ENCODE results near the gene TBX18. TPM values are rescaled to one million over a fixed set of nuclear protein-coding genes. Genes with fewer than 3 reads are reported as not detected.

The TBX18 gene
- polyA plus RNA-seq, 1 experiment = 34.5 TPM

GRCh38 chr6:84657025-84657424, 107.4 kb downstream of the TBX18 start:
- ChIA-PET POLR2A (no interaction called here), CTCF (no interaction called here)
- DNase-seq (ENCODE audit: low read depth) = no peak
- no peaks in the 10 kb centered on the region for H3K36me3 ChIP-seq (ENCODE audit: control insufficient read depth, insufficient read depth, low read length)
- H3K27me3 ChIP-seq (ENCODE audit: control insufficient read depth, insufficient read depth, low read length) = no peaks in the 10 kb centered on the region
- TF ChIP-seq CTCF (IDR thresholded peaks at IDR 0.05; ENCODE audit: insufficient read depth, low read depth, low read length) = no peak
- no peak overlapping the region for H3K4me3 ChIP-seq (ENCODE audit: low read depth, low read length)

- DNase-seq (ENCODE audit: low read depth) = no peak
- POLR2A ChIA-PET = no interaction called here
- CTCF ChIA-PET = no interaction called here
These were observed 111.3 kb downstream of the TBX18 start for GRCh38 chr6:84653027-84653551.

GRCh38 chr6:84652356-84653026, 111.9 kb downstream of the TBX18 start:
- ChIA-PET POLR2A (no interaction called here), CTCF (interaction anchor here (0.6 kb wide), 1 partner anchor 79 kb away, joined by 3 read pairs; no protein-coding TSS in a partner anchor)
- no peaks in the 10 kb centered on the region for H3K27me3 ChIP-seq (ENCODE audit: control insufficient read depth, insufficient read depth, low read length)
- peak; percentile 78 for DNase-seq (ENCODE audit: low read depth)
- TF ChIP-seq CTCF (IDR thresholded peaks at IDR 0.05; ENCODE audit: insufficient read depth, low read depth, low read length) = no peak
- no peaks in the 10 kb centered on the region for H3K36me3 ChIP-seq (ENCODE audit: control insufficient read depth, insufficient read depth, low read length)
- no peak overlapping the region for H3K4me3 ChIP-seq (ENCODE audit: low read depth, low read length)

More at GRCh38 chr6:84653027-84653551, 111.3 kb downstream of the TBX18 start:
- no peak overlapping the region for H3K4me3 ChIP-seq (ENCODE audit: low read depth, low read length)
- H3K27me3 ChIP-seq (ENCODE audit: control insufficient read depth, insufficient read depth, low read length) = no peaks in the 10 kb centered on the region
- H3K36me3 ChIP-seq (ENCODE audit: control insufficient read depth, insufficient read depth, low read length) = no peaks in the 10 kb centered on the region
- no peak for TF ChIP-seq CTCF (IDR thresholded peaks at IDR 0.05; ENCODE audit: insufficient read depth, low read depth, low read length)

GRCh38 chr6:84651583-84651982, 112.8 kb downstream of the TBX18 start:
- no peak for DNase-seq (ENCODE audit: low read depth)
- Histone ChIP-seq H3K27me3 (ENCODE audit: control insufficient read depth, insufficient read depth, low read length) (no peaks in the 10 kb centered on the region), H3K4me3 (ENCODE audit: low read depth, low read length) (no peak overlapping the region), H3K36me3 (ENCODE audit: control insufficient read depth, insufficient read depth, low read length) (no peaks in the 10 kb centered on the region)
- TF ChIP-seq CTCF (IDR thresholded peaks at IDR 0.05; ENCODE audit: insufficient read depth, low read depth, low read length) = no peak
- CTCF ChIA-PET = interaction anchor here (0.6 kb wide), 1 partner anchor 80 kb away, joined by 3 read pairs; no protein-coding TSS in a partner anchor
- POLR2A ChIA-PET = no interaction called here

- no peak for TF ChIP-seq CTCF (IDR thresholded peaks at IDR 0.05; ENCODE audit: insufficient read depth, low read depth, low read length)
- no peak overlapping the region for H3K4me3 ChIP-seq (ENCODE audit: low read depth, low read length)
- ChIA-PET POLR2A (no interaction called here), CTCF (no interaction called here)
- DNase-seq (ENCODE audit: low read depth) = no peak
- no peaks in the 10 kb centered on the region for H3K36me3 ChIP-seq (ENCODE audit: control insufficient read depth, insufficient read depth, low read length)
- H3K27me3 ChIP-seq (ENCODE audit: control insufficient read depth, insufficient read depth, low read length) = no peaks in the 10 kb centered on the region
These were observed 116.0 kb downstream of the TBX18 start for GRCh38 chr6:84648444-84648843.

Data from BJ (cell line).